ENCODE data around the gene RAB8A.
A peak's percentile ranks its signal among the peaks of the same experiment; 100 is the strongest.

RAB8A gene

DNA sequence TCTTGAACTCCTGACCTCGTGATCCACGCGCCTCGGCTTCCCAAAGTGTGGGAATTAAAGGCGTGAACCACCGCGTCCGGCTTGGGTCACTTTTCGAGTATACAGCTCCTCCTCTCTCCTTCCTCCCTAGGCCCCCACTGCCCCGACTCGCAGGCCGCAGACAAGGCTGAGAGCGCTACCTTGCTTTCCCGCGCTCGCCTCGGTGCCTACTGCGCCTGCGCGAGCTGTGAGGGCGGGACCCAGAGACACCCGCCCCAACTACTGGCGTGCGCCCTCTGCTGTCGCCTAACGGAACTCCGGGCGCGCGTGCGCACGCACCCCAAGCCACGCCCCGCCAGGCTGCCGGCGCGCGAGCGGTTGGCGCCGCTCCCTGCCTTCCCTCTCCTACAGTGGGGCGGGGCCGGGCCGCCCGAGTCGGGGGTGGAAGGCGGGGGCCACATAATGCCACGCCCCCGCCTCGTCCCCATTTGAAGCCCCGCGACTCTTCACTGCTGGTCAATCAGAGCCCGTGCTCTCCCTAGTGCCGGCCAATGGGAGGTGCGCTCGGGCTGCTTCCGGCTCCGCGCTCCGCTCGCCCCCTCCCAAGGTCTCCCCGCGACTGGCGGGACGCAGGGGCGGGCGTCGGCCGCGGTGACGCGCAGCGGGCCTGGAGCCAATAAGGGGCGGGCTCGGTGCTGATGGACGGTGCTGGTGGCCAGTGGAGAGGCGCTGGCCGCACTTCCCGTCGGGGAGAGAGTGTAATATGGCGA, at the start of gene RAB8A:
TSS of gene RAB8A (plus strand) at position 730 of the 749 bp plus-strand sequence. CDS start at position 743, 13 bp downstream.
- DNase-seq: peak; percentile 98 to 100

DNA sequence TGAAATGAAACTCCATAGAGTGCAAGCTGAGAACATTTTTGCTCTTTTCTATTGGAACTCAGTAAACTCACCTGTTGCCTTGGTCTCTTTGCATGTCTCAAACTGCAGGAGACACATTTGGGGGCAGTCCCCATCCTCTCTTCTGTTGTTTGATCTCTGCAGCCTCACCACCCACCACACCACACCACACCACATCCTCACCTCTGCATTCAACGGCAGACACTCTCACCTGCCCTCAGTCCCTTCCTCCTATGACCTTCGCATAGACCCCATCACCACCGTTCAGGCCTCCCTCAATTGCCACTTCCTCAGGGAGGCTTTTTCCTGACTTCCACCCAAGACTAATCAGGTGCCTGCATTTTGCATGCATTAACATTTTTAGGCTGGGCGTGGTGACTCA, 49.7 kb upstream of the RAB8A start:
- DNase-seq: no peak

DNA sequence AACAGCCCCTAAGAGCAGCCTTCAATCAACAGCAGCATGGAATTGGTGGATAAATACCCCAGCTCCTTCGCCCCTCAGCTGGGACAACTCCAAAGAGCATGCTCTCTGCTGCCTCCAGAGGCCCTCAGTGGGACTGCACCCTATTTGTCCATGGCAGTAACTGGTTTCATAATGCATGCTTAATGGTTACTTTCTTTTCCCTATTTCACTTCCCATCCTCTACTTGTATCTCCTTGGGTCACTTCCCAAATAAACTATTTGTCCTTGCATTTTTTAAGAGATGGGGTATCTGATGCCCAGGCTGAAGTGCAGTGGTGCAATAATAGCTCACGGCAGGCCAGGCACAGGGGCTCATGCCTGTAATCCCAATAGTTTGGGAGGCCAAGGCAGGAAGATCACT, 48.9 kb upstream of the RAB8A start:
- peak in 1 of 2 experiments; percentile 61 for DNase-seq

DNA sequence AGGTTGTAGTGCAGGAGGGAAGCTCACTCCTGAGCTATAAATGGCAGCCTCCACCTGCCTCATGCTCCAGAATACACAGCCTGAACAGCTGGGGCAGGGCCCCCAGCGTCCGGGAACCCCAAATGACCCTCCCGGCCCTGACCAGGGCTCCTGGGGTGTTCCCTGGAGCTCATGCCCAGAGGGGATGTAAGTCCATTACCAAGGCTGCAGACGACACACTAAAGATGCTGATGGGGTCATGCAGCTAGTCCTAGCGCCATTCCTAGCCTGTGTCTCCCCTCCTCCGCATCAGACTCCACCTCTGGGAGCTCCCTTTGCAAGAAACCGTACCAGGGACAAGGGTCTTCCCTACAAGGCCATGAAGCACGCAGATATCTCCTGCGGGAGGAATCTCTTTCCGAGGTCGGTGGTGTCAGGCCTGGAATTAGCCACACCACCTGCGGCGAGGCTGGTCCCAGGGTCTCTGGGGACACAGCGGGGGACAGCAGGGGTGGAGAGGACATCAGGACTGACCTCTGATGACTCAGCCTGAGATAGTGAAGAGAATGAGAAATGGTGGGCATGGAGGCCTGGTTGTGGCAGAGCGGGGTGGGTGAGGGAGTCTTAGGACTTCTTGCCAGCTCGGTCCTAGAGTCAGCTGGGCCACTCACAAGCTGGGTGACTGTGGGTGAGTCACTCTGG, 47.3 kb upstream of the RAB8A start:
- DNase-seq: no peak

DNA sequence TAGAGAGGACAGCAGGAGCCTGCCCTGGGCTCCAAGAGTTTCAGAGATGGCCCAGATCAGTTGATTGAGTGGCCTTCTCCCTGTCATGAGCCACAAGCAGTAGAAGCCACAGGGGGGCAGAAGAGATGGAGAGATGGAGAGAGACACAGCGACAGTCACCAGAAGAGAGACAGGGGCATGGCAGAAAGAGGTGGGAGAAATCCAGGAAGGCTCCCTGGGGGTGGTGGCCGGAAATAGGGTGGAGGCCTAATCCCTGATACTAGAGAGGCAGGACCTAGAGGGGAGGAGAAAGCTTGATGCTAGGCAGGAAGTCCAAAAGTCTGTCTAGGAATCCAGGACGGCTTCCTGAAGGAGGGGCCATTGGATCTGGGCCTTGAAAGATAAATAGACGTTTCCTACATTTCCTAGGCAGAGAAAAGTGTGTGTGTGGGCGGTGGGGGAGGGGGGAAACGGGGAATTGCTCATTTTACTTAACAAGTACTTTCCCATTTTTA, 45.0 kb upstream of the RAB8A start:
- DNase-seq: no peak

DNA sequence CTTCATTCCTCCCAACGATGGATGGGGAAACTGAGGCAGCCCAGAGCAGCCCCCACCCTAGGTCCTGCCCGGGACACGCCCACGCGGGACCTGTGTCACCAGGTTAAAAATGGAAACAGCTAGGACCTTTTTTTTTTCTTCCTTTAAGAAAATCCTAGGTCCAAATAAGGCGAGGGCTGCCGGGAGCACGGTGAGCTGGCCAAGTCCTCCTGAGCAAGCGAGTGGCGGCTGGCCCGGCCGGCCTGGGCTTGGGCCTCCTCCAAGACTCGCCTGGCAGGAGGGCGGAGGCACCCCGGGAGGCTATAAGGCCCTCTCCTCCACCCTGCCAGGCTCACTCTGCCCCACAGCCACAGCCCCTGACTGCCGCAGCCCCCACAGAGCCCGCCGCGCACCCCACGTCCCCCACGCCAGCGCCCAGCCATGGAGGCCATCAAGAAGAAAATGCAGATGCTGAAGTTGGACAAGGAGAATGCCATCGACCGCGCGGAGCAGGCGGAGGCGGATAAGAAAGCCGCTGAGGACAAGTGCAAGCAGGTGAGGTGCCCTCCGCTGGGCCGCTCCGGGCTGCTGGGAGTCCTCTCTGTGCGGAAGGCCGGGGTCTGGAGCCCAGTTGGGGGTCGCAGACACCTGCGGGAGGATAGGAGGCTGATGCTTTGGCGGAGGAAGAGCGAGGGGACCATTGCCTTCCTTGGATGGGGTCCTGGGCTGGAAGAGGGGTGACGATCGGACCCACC, 44.3 kb upstream of the RAB8A start:
- DNase-seq: peak in 1 of 2 experiments; percentile 49

DNA sequence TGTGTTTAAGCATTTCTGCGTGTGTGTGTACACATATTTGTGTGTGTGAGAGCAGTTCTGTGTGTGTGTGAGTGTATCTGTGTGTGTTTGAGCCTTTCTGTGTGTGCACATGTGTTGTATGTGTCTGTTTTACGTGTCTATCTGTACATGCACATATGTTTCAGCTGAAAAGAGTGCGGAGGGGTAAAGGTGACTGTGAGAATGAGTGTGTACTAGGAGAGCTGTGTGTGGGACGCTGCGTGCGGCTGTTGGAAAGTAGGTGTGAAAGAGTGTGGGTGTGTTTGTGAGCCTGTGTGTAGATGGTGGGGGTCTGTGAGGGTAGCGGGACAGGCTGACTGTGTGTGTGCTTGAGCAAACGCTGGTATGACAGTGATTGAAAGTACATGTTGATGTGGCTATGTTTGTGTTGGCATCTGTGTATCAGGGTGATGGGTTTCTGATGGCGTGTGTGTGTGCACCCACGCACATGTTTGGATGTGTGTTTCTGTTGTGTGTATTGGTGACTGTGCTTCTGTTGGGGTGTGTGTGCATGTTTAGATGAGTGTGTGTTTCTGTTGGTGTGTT, 42.9 kb upstream of the RAB8A start:
- no peak for DNase-seq

DNA sequence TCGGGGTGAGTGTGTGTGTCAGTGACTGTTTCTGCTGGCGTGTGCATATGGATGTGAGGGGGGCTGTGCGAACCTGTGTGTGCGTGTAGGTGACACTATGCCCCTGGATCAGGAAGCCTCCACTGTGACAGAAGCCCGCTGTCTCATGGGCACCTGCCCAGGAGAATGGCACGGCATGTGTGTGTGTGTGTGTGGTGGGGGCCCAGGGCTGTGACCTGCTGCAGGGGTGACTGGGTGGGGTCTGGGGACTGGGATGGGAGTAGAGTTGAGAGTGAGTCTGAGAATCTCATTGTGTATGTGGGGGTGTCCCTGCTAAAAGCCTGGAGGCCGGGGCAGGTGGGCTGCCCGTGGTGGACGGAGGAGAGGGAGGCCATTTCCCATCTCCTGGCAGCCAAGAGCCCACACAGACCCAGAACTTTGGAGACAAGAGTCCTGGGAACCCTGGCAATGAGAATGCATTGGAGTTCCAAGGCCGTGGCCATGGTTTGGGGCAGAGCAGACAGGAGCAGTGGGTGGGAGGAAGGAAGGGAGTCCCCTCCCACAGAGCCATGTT, 41.8 kb upstream of the RAB8A start:
- no peak for DNase-seq

DNA sequence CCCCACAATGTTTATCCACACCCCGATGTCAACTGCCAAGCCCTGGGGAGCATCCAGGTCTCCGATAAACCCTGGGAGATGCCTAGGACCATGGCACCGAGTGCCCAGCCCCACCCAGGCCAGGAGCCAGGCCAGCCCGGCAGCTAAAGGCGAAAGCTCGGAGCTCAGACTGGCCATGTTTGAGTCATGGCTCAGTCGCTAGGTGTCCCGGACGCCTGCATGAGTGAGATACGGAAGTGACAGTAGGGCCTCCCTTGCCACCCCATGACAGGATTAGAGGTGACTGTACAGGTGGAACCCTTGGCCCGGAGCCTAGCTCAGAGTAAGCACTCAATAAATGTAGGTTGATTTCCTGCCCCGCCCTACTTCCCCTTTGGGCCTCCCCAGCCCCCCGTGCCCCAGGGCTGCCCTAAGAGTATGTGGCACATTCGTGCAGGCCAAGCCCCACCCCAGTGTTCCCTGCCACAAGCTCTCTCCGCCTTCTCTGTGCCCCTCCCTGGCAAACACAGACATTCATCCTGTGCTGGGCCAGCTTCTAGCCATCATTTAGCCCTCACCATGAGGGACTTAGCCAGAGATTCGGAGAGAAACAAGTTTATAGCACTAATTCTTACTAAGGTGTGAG, 41.2 kb upstream of the RAB8A start:
- DNase-seq: no peak

DNA sequence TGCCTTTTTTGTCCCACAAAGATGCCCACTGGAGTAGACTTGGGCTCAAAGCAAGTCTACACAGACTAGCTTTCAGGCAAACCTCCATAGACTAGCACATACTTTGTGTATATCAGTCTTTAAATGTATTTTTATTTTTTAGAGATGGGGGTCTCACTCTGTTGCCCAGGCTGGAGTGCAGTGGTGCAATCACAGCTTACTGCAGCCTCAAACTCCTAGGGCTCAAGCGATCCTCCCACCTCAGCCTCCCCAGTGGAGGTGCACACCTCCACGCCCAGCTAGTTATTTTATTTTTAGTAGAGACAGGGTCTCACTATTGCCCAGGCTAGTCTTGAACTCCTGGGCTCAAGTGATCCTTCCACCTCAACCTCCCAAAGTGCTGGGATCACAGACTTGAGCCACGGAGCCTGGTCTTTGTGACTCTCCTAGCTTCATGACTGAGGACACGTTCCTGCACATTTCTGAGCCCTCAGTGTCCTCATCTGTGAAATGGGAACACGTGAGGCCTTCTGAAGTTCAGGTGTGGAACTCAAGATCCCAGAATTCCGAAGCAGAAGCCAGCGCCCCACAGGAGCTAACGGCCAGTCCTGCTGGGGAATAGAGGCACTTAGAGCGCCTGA, 40.5 kb upstream of the RAB8A start:
- no peak for DNase-seq

DNA sequence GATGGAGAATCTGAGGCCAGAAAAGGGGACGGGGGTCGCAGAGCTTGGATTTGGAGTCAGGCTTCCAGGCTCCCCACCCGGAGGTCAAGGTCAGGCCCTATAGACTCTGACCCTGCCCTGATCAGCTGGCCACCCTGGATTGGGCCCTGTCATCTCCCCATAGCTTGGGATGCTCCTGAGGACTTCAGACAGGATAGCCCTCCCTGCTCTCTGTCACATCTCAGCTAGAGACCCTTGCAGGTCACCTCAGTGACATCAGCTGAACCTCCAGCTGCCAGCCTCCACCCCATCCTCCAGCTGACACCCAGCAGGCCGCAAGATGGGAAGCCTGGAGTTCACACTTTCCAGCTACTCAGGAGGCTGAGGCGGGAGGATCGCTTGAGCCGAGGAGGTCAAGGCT, 38.2 kb upstream of the RAB8A start:
- DNase-seq: no peak

DNA sequence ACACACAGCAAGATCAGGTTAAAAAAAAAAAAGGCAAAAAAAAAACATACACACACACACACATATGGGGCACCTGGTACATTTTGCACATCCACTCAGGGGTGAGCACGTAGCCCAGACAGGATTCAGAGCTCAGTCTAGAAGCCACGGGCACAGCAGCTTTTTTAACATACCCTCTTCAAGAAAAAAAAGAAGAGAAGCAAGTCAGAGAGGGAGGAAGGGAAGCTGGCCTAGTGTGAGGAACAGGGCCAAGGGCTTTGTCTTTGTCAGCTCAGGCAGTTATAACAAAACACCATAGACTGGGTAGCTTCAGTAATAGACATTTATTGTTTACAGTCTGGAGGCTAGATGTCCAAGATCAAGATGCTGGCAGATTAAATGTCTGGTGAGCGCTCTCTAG, 37.7 kb upstream of the RAB8A start:
- no peak for DNase-seq

DNA sequence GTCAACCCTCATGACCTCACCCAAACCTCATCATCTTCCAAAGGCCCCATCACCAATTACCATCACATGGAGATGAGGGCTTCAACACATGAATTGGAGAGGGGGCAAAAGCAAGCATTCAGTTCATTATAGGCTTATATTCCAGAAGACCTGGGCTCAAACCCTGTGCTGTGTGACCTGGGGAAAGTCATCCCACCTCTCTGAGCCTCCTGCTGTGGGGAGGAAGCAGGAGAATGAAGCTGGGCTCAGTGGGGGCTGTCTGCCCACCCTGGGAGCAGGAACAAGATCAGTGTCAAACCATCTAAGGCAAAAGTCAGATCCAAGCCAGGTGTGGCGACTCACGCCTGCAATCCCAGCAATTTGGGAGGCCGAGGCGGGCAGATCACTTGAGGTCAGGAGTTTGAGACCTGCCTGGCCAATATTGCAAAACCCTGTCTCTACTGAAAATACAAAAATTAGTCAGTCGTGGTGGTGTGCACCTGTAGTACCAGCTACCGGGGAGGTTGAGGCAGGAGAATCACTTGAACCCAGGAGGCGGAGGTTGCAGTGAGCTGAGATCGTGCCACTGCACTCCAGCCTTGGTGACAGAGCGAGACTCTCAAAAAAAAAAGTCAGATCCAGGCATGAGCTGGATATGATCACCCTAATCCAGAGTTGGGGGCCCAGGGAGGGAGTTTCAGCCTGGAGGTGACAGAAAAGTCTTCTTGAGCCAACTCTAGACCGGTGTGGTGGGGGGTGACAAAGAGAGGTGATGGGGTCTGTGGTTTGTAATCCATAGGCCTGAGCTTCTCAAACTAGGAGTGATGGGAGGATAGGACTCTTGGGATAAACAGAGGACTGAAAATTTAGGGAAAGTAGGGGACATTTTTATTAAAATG, 37.0 kb upstream of the RAB8A start:
- DNase-seq: no peak

DNA sequence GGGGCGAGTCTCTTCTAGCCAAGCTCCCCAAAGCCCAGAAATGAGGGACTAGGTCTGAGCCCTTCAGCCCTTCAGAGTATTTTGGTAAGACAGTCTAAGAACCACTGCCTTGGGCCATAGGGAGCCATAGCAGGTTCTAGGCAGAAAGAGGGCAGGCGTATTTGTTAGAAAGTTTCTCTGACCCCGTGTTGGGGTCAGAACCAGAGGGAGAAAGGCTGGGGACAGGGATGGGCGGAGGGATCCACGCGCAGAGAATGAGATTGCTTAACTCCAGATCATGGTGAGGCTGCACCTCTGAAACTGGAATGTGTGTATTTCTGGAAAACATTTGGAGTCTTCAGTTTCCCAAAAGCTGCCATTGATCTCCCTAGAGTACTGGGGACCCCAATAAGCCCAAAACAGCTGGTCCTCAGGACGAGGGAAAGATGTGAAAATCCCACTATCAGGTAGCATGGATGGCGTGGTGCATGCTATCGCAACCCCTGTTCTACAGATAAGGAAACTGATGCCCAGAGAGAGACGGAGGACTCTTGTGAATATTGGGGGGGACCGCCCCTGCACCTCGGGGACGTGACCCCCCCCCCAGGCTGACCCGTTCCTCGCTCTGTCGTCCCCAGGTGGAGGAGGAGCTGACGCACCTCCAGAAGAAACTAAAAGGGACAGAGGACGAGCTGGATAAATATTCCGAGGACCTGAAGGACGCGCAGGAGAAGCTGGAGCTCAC, 36.1 kb upstream of the RAB8A start:
- DNase-seq: no peak

DNA sequence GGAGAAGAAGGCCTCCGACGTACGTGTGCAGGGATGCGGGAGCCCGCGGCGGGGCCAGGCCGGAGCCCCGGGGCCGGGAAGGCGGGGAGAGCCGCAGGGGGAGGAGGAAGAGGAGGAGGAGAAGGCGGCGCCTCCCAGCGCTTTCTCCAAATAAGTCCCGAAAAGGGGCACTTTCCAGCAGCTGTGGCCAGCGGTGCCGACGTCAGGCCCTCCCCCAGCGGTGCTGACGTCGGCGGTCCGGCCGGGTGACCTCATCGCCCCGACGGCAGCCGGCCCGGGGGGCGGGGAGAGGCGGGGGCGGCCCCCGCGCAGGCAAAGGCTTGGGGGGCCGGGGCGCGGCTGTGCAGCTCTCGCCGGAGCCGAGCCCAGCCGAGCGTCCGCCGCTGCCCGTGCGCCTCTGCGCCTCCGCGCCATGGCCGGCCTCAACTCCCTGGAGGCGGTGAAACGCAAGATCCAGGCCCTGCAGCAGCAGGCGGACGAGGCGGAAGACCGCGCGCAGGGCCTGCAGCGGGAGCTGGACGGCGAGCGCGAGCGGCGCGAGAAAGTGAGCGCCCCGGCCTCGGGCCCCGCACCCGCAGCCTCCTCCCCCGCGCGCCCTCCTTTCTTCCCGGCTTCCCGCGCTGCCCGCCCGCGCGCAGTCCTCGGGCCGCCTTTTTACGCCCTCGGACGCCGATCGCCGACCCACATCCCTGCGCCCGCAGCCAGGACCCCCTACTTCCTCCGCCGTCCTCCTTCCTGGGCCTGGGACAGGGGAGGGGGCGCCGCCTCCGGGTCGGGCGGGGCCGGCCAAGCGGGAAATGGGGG, 35.3 kb upstream of the RAB8A start, which contains the start of gene TPM4:
TSS of gene TPM4 (plus strand) at position 342 of the 804 bp plus-strand sequence. CDS start at position 413, 71 bp downstream.
- DNase-seq: peak; percentile 36 to 77

DNA sequence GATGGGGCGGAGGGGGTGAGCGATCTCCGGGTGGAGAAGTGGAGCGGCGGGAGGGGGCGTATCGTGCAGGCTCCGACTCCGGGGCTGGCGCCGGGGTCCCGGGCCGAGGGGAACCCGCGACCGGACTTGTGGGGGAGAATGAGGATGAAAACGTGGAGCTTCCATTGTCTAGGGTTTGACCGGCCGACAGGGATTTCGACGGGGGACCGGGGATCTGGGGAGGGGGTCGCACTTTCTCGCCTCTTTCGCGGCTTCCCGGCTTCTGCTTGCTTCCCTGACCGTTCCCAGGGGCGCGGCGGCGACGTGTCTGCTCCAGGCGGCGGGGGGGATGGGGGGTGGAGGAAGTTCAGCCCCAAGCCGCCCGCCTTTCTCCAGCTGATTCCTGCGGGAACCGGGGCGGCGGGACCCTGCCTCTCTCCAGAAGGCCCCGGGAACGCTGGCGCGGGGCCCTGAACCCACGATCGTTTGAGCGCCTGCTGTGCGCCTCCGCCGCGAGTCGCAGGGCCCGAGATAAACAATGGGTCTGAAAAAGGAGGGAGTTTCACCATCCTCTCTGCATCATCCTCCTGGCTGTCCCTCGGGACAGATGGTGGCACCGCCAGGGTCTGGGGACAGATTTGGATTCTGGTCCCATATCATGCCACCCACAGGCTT, 34.6 kb upstream of the RAB8A start:
- peak; percentile 21 to 54 for DNase-seq

DNA sequence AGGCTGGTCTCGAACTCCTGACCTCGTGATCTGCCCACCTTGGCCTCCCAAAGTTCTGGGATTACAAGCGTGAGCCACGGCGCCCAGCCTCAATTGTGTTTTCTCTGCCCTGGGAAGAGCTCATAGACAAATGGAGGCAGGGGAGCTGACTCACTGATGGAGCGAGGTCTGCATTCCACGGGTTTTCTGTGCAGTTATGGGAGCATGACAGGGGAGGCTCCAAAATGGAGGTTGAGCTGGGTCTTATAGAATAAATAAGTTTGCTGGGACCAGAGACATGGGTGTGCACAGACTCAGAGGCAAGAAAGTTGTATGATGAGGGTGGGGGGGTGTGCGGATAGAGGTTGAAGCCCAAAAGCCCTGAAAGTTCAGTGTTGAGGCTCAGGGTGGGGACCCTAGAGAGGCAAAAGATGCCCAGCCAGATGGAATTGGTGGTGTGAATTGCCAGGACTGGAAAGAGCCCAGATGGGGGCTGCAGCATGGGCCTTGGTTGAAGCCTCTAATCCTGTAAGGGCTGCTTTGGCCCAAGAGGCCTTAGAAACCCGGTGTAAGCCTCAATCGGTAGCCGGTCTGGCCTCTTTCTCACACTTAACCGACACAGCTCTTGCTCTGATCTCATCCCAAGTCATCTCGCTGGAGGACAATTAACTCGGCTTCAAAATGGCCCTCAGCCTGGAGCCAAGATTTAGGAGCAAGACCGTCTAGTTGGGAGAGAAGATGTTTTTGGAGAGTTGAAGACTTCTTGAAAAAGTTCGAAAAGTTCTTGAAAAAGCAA, 33.5 kb upstream of the RAB8A start:
- peak; percentile 80 to 87 for DNase-seq

Measured in NCI-H446 (cell line).